ENCODE results near the gene TGFBR3L.

TGFBR3L gene

GRCh38 chr19:7914598-7915045, at the start of gene TGFBR3L:
TSS of gene TGFBR3L (plus strand) at chr19:7914830.
- no peak for DNase-seq (ENCODE audit: low read depth)

GRCh38 chr19:7865262-7865911, 49.2 kb upstream of the TGFBR3L start:
- no peak for DNase-seq (ENCODE audit: low read depth)

- no peak for DNase-seq (ENCODE audit: low read depth)
These were observed 48.1 kb upstream of the TGFBR3L start for GRCh38 chr19:7866399-7867091.

- DNase-seq (ENCODE audit: low read depth): no peak
These were observed 47.4 kb upstream of the TGFBR3L start for GRCh38 chr19:7867092-7867844.

- no peak for DNase-seq (ENCODE audit: low read depth)
These were observed 46.3 kb upstream of the TGFBR3L start for GRCh38 chr19:7868326-7868670.

GRCh38 chr19:7868671-7869452, 45.8 kb upstream of the TGFBR3L start:
- DNase-seq (ENCODE audit: low read depth): no peak

GRCh38 chr19:7869453-7869909, 45.1 kb upstream of the TGFBR3L start:
- no peak for DNase-seq (ENCODE audit: low read depth)

- DNase-seq (ENCODE audit: low read depth): no peak
These were observed 44.6 kb upstream of the TGFBR3L start for GRCh38 chr19:7869910-7870511.

- no peak for DNase-seq (ENCODE audit: low read depth)
These were observed 43.8 kb upstream of the TGFBR3L start for GRCh38 chr19:7870571-7871436.

GRCh38 chr19:7871437-7872305, 43.0 kb upstream of the TGFBR3L start:
- peak; percentile 61 for DNase-seq (ENCODE audit: low read depth)

GRCh38 chr19:7872306-7873204, 42.1 kb upstream of the TGFBR3L start:
- DNase-seq (ENCODE audit: low read depth): no peak

- DNase-seq (ENCODE audit: low read depth): no peak
These were observed 41.1 kb upstream of the TGFBR3L start for GRCh38 chr19:7873304-7874075.

GRCh38 chr19:7874076-7874896, 40.3 kb upstream of the TGFBR3L start, which contains the start of gene PRR36:
TSS of gene PRR36 (minus strand) at chr19:7874390. CDS start at chr19:7873689, 701 bp downstream.
- no peak for DNase-seq (ENCODE audit: low read depth)

GRCh38 chr19:7874897-7875273, 39.7 kb upstream of the TGFBR3L start:
- DNase-seq (ENCODE audit: low read depth): no peak

GRCh38 chr19:7877249-7877836, 37.3 kb upstream of the TGFBR3L start:
- no peak for DNase-seq (ENCODE audit: low read depth)

- DNase-seq (ENCODE audit: low read depth): no peak
These were observed 35.4 kb upstream of the TGFBR3L start for GRCh38 chr19:7879111-7879807.

All from HS-5 (cell line).